K562 (cell line): ENCODE measurements around the gene NAV2.
"Not testable (repeated sequence)": the region's sequence is repeated elsewhere in the genome, so short reads cannot be mapped to it uniquely, and the experiment has no call there.

Experiments used
- CTCF ChIP-seq, 3 experiments: IDR thresholded peaks in 2 of 3; conservative IDR thresholded peaks in 1 of 3; 2 replicates each; pipeline ENCODE4 v1.5.1; 2011 to 2012; ENCODE audit warnings: low read length in 3 of 3, mild to moderate bottlenecking in 3 of 3, control low read depth in 2 of 3, improper control_type of control experiment in 1 of 3, inconsistent platforms in 1 of 3, low read depth in 1 of 3, mixed read lengths in 1 of 3, moderate library complexity in 1 of 3; ENCODE audit not compliant: insufficient read depth in 2 of 3
- EZH2 ChIP-seq: IDR thresholded peaks from 2 replicates; pipeline ENCODE4 v1.6.1; 2012; ENCODE audit warnings: low read depth, mild to moderate bottlenecking, inconsistent platforms, low read length, borderline replicate concordance
- FOXJ3 ChIP-seq: sonication (generic); formaldehyde crosslinking; IDR thresholded peaks from 2 replicates; pipeline ENCODE4 v1.4.0; 2020; ENCODE audit warnings: mild to moderate bottlenecking, missing genetic modification reagents
- POLR2A ChIP-seq: fragments of 450-650 bp; conservative IDR thresholded peaks from 2 replicates; pipeline ENCODE4 v1.6.1; 2016
- POLR3A ChIP-seq: IDR thresholded peaks from 2 replicates; pipeline ENCODE4 v1.6.1; 2011; ENCODE audit warnings: borderline replicate concordance, mild to moderate bottlenecking, moderate library complexity; ENCODE audit not compliant: insufficient read length, insufficient read depth; ENCODE audit errors: extremely low read depth
- PPARD ChIP-seq: fragments of 250-450 bp; sonication (Bioruptor Pico); IDR thresholded peaks from 2 replicates; pipeline ENCODE4 v1.8.0; 2022; ENCODE audit warnings: inconsistent platforms, mild to moderate bottlenecking, moderate library complexity
- ZNF124 ChIP-seq: sonication (generic); formaldehyde crosslinking; IDR thresholded peaks from 2 replicates; pipeline ENCODE4 v1.8.1; 2022; ENCODE audit warnings: missing genetic modification reagents
- ZNF224 ChIP-seq: sonication (generic); formaldehyde crosslinking; IDR thresholded peaks from 2 replicates; pipeline ENCODE4 v1.8.0; 2022; ENCODE audit warnings: mild to moderate bottlenecking, missing genetic modification reagents
- ZNF449 ChIP-seq: fragments of 250-450 bp; sonication (Bioruptor Pico); IDR thresholded peaks from 2 replicates; pipeline ENCODE4 v1.8.0; 2022; ENCODE audit warnings: moderate library complexity, mild to moderate bottlenecking, inconsistent platforms
- ZNF79 ChIP-seq: fragments of 250-450 bp; sonication (Bioruptor Pico); IDR thresholded peaks from 2 replicates; pipeline ENCODE4 v1.4.0; 2020; ENCODE audit warnings: low read depth, mild to moderate bottlenecking, moderate library complexity

DNA sequence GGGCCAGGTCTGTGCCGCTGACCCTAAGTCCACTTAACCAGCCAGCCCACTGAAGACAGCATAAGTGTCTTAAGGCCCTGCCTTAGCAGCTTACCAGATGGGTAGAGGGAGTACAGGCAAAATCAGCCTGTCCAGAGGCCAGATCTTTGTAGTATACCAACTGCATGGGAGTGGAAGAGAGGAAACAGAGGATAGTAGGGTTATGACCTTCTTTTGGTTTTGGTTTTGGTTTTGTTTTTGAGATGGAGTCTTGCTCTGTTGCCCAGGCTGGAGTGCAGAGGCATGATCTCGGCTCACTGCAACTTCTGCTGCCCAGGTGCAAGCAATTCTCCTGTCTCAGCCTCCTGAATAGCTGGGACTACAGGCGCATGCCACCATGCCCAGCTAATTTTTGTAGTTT, 371.2 kb downstream of the NAV2 start:
- not testable (repeated sequence) for TF ChIP-seq FOXJ3; ZNF449 (CRISPR knock-in tag); POLR2A; EZH2; POLR3A; ZNF124 (CRISPR knock-in tag); ZNF224; PPARD; ZNF79 (CRISPR knock-in tag); CTCF (IDR thresholded peaks at IDR 0.05 in 2 of 3, conservative IDR thresholded peaks at IDR 0.05 in 1 of 3; ENCODE audit: insufficient read depth in 2 of 3, low read depth in 1 of 3, low read length in 3 of 3)
